Natural killer cell (primary cell): Measurements from ENCODE around the gene RASGRF2. TPM values are rescaled to one million over a fixed set of nuclear protein-coding genes. Genes with fewer than 3 reads are reported as not detected.

Experiments used
- ATAC-seq, 3 donors: fragments of 150-1000 bp in 2 of 3; fragments of 200-7000 bp in 1 of 3; cut with Tn5 transposase; 1 replicate in 1 of 3; 2 replicates in 2 of 3; pipeline ENCODE4 v1.10.0; 2021; ENCODE audit warnings: mild to moderate bottlenecking in 2 of 3, moderate library complexity in 2 of 3
- DNase-seq, 2 donors: peaks; one replicate each; pipeline versions ENCODE4 v3.0.0 to v3.0.0-alpha.2; 2013 to 2021; ENCODE audit warnings: mixed read lengths in 1 of 2
- H3K27ac ChIP-seq: one replicate; pipeline ENCODE4 v1.5.1; 2013; ENCODE audit warnings: mild to moderate bottlenecking, low read length
- H3K27me3 ChIP-seq: one replicate; pipeline ENCODE4 v1.6.1; 2013; ENCODE audit warnings: low read length; ENCODE audit not compliant: control insufficient read depth, insufficient read depth
- H3K36me3 ChIP-seq: one replicate; pipeline ENCODE4 v1.6.1; 2013; ENCODE audit warnings: low read length; ENCODE audit not compliant: control insufficient read depth, insufficient read depth
- H3K4me1 ChIP-seq: one replicate; pipeline ENCODE4 v1.6.1; 2013; ENCODE audit warnings: low read length; ENCODE audit not compliant: control insufficient read depth, insufficient read depth
- H3K4me3 ChIP-seq: one replicate; pipeline ENCODE4 v1.5.1; 2013; ENCODE audit warnings: low read length
- H3K9me3 ChIP-seq: one replicate; pipeline ENCODE4 v1.6.1; 2013; ENCODE audit warnings: low read length; ENCODE audit not compliant: control insufficient read depth, insufficient read depth
- H3K27ac Mint-ChIP-seq, 2 donors: one replicate each; pipeline ENCODE4 v1.8.0; 2022; ENCODE audit warnings: mild to moderate bottlenecking in 2 of 2, mixed read lengths in 2 of 2, moderate library complexity in 1 of 2
- H3K27me3 Mint-ChIP-seq, 2 donors: one replicate each; pipeline ENCODE4 v1.8.0; 2022; ENCODE audit warnings: low read depth in 2 of 2, mixed read lengths in 2 of 2
- H3K36me3 Mint-ChIP-seq: one replicate; pipeline ENCODE4 v1.8.0; 2022; ENCODE audit warnings: mixed read lengths
- H3K4me1 Mint-ChIP-seq, 2 donors: one replicate each; pipeline ENCODE4 v1.8.0; 2022; ENCODE audit warnings: mixed read lengths in 2 of 2
- H3K4me3 Mint-ChIP-seq: one replicate; pipeline ENCODE4 v1.8.0; 2022; ENCODE audit warnings: mild to moderate bottlenecking, moderate library complexity, mixed read lengths
- H3K9me3 Mint-ChIP-seq, 2 donors: one replicate each; pipeline ENCODE4 v1.8.0; 2022; ENCODE audit warnings: mixed read lengths in 2 of 2
- WGBS: methylation state at CpG from one replicate; pipeline ENCODE4 v1.1.7; 2013; ENCODE audit warnings: missing lambda C conversion rate; ENCODE audit not compliant: insufficient coverage; 5-methylcytosine and 5-hydroxymethylcytosine counted together
- intact Hi-C: fragments of 100-400 bp; cut with micrococcal nuclease; formaldehyde crosslinking; loops from one replicate; pipeline ENCODE4 v1.14.2; 2022
- total RNA-seq, 4 donors: library from RNA; stranded (reverse); fragments of 120-200 nt in 1 of 4; gene quantifications; one replicate each; pipeline versions ENCODE4 v1.2.3 to v1.2.4, GENCODE V29; 2013 to 2022
- TF ChIP-seq, protein P1 (sequence below): fragments of 200-600 bp; IDR thresholded peaks from one replicate; pipeline ENCODE4 v1.8.0; 2022; ENCODE audit warnings: antibody characterized with exemption

The RASGRF2 gene
- total RNA-seq, 3 donors from 2014 or later (not counting 1 experiment from before 2014, with no cell fraction given) = 5.6 to 10.1 (median 6.1) TPM

DNA sequence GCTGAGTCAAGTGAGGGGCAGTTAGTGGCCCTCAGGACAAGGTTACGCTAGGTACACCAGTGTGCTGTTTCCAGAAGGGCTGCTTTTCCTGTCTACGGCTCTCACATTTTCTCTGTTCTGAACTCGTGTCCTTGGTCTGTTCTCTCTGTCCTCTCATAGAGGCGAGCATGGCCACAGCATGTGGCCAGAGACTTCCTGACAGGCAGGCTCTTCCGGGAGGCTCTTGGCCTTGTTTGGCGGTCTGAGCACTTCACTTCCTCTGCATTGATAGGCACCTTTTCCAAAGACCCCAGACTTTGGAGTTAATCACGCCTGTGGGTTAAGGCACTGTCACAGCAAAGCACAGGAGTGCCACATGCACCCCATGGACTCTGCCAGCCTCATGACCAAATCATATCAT is 274.1 kb downstream of the RASGRF2 start:
- no peak overlapping the region for H3K27ac ChIP-seq
- peaks cover 23% of the 10 kb centered on the region for H3K4me1 ChIP-seq
- H3K27ac Mint-ChIP-seq = no peak overlapping the region
- H3K9me3 ChIP-seq = no peaks in the 10 kb centered on the region
- no peak for DNase-seq
- intact Hi-C loops = no loop called here
- H3K27me3 ChIP-seq = no peaks in the 10 kb centered on the region
- 75% methylated on average over 7 of the region's 7 CpGs for WGBS
- peaks cover 5 to 11% of the 10 kb centered on the region in 2 donors for H3K4me1 Mint-ChIP-seq
- H3K36me3 ChIP-seq = no peaks in the 10 kb centered on the region
- no peak for ATAC-seq
- peaks cover 0 to 3% of the 10 kb centered on the region in 2 donors for H3K27me3 Mint-ChIP-seq
- TF ChIP-seq, protein P1, sequence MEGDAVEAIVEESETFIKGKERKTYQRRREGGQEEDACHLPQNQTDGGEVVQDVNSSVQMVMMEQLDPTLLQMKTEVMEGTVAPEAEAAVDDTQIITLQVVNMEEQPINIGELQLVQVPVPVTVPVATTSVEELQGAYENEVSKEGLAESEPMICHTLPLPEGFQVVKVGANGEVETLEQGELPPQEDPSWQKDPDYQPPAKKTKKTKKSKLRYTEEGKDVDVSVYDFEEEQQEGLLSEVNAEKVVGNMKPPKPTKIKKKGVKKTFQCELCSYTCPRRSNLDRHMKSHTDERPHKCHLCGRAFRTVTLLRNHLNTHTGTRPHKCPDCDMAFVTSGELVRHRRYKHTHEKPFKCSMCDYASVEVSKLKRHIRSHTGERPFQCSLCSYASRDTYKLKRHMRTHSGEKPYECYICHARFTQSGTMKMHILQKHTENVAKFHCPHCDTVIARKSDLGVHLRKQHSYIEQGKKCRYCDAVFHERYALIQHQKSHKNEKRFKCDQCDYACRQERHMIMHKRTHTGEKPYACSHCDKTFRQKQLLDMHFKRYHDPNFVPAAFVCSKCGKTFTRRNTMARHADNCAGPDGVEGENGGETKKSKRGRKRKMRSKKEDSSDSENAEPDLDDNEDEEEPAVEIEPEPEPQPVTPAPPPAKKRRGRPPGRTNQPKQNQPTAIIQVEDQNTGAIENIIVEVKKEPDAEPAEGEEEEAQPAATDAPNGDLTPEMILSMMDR = no peak
- H3K4me3 ChIP-seq = no peak overlapping the region
- H3K9me3 Mint-ChIP-seq = no peaks in the 10 kb centered on the region
- no peaks in the 10 kb centered on the region for H3K36me3 Mint-ChIP-seq
- no peak overlapping the region for H3K4me3 Mint-ChIP-seq

DNA sequence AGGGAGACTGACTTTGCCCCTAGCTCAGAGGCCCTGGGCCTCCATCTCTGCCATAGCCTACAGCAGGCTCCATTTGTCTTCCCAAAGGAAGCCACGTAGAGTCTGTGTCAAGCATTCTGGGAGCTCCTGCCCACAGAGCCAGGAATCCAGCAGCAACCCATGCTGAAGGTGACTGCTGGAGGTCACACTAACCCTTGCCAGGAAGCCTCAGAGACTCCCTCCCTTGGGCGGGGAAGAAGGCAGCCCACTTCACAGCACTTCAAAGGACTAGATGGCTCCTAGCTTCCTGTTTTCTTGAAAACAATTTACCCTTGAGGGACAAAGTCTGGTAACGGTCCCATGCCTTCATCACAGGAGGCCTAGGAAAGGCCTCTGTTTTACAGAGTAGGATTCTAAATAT is 274.6 kb downstream of the RASGRF2 start:
- no peak for DNase-seq

DNA sequence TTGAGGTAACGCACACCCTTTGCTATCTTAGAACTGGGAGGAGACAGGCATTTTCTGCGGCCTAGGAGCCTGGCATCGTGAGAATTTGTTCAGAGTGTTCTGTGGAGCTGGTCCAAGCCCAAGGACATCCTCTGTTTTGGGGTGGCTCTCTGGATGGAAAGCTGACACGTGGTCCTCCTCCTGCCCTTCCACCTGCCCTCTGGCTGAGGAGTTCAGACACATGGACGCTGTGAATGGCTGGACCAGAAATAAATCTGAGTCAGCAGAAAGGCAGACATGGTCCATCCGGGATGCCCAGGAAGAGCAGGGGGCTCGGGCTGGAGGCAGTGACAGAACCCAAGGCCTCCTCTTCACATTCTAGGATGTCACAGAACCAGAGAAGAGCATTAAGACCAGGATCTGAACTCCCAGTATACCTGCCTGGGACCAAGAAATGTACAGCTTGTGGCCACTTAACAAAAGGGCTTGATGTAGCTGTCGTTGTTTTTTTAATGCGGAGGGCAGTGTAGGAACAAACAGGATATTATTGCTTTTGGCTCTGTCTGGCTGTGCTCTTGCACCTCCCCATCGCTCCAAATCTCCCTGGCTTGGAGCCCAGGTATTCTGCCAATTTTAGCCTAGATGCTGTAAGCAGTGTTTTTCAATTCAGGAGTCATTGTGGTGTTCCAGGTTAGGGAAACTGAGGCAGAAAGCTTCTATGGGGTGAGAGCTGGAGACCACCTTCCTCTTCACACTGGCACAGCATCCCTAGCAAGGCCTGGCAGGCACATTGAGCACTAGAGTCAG is 275.3 kb downstream of the RASGRF2 start:
- H3K27ac ChIP-seq = no peak overlapping the region
- TF ChIP-seq, protein P1 = no peak
- DNase-seq (no peak), ATAC-seq (no peak)
- Mint-ChIP-seq H3K9me3 (no peaks in the 10 kb centered on the region), H3K36me3 (no peaks in the 10 kb centered on the region), H3K4me1 (peaks cover 5 to 8% of the 10 kb centered on the region in 2 donors), H3K27me3 (peaks cover 0 to under 1% of the 10 kb centered on the region in 2 donors), H3K27ac (no peak overlapping the region), H3K4me3 (no peak overlapping the region)
- H3K36me3 ChIP-seq = no peaks in the 10 kb centered on the region
- WGBS = 90% methylated on average over 10 of the region's 10 CpGs
- no peaks in the 10 kb centered on the region for H3K9me3 ChIP-seq
- H3K4me1 ChIP-seq = peaks cover 21% of the 10 kb centered on the region
- no peaks in the 10 kb centered on the region for H3K27me3 ChIP-seq
- intact Hi-C loops = no loop called here
- H3K4me3 ChIP-seq = no peak overlapping the region

More for the DNA sequence above, 274.6 kb downstream of the RASGRF2 start:
- H3K27me3 Mint-ChIP-seq = peaks cover 0 to 3% of the 10 kb centered on the region in 2 donors
- no peaks in the 10 kb centered on the region for H3K9me3 ChIP-seq
- H3K27ac ChIP-seq = no peak overlapping the region
- H3K27me3 ChIP-seq = no peaks in the 10 kb centered on the region
- peaks cover 5 to 11% of the 10 kb centered on the region in 2 donors for H3K4me1 Mint-ChIP-seq
- no peak overlapping the region for H3K4me3 ChIP-seq
- H3K4me3 Mint-ChIP-seq = no peak overlapping the region
- intact Hi-C loops = no loop called here
- TF ChIP-seq, protein P1 = no peak
- no peaks in the 10 kb centered on the region for H3K36me3 Mint-ChIP-seq
- 40% methylated on average over 3 of the region's 3 CpGs for WGBS
- no peak overlapping the region for H3K27ac Mint-ChIP-seq
- no peak for ATAC-seq
- H3K4me1 ChIP-seq = peaks cover 23% of the 10 kb centered on the region
- no peaks in the 10 kb centered on the region for H3K9me3 Mint-ChIP-seq
- H3K36me3 ChIP-seq = no peaks in the 10 kb centered on the region
